ENCODE results near the gene LRSAM1. TPM values are rescaled to one million over a fixed set of nuclear protein-coding genes. Genes with fewer than 3 reads are reported as not detected.
A peak's percentile ranks its signal among the peaks of the same experiment; 100 is the strongest.

LRSAM1 gene
- total and polyA plus RNA-seq, 2 of the 8 experiments (the other 6 are each of a cell fraction or from before 2014, with no cell fraction given): 9.7 to 18.3 TPM

GRCh38 chr9:127451608-127451857 is 223 bp downstream of the LRSAM1 start:
- Histone ChIP-seq H2AK5ac (ENCODE audit: low read depth, low read length) (no peak overlapping the region), H3K14ac (ENCODE audit: insufficient read length) (no peak overlapping the region), H3K4me2 (ENCODE audit: insufficient read depth in 1 of 2, low read depth in 2 of 2, low read length in 2 of 2) (peak overlapping the region; percentile 95 to 100), H3K36me3 (ENCODE audit: control insufficient read depth in 2 of 4, insufficient read depth in 4 of 4, low read length in 3 of 4) (peaks cover 34 to 45% (median 38%) of the 10 kb centered on the region in 4 experiments), H3K9ac (replicated peaks in 1 of 4; ENCODE audit: extremely low read depth in 1 of 4, low read depth in 3 of 4, low read length in 3 of 4) (peak overlapping the region in 3 of 4 experiments; percentile 63 to 98 (median 97); a peak in 6 of 7 replicates), H3K79me1 (ENCODE audit: low read depth, low read length) (peaks cover 7% of the 10 kb centered on the region; the same call in 1 of the 2 replicates), H2BK15ac (ENCODE audit: low read length) (no peak overlapping the region), H3K18ac (ENCODE audit: extremely low read depth, low read length) (peak overlapping the region; percentile 85), H3K23ac (ENCODE audit: insufficient read length) (no peak overlapping the region), H4K20me1 (replicated peaks in 1 of 2; ENCODE audit: control insufficient read depth in 1 of 2, insufficient read depth in 2 of 2, low read length in 2 of 2) (peaks cover 19 to 28% of the 10 kb centered on the region in 2 experiments), H3K4ac (replicated peaks; ENCODE audit: insufficient read length, low read depth, low read length) (no peak overlapping the region), H3K79me2 (ENCODE audit: control insufficient read depth in 1 of 2, insufficient read depth in 2 of 2, low read length in 2 of 2) (peaks cover 17 to 38% of the 10 kb centered on the region in 2 experiments), H3K9me3 (ENCODE audit: insufficient read depth in 2 of 2, low read depth in 1 of 2, low read length in 1 of 2) (no peaks in the 10 kb centered on the region), H4K91ac (replicated peaks; ENCODE audit: insufficient read length, low read length) (no peak overlapping the region), H3K4me1 (replicated peaks in 1 of 4; ENCODE audit: control insufficient read depth in 3 of 4, insufficient read depth in 4 of 4, low read length in 3 of 4) (peaks cover 0 to 6% (median 4%) of the 10 kb centered on the region in 4 experiments; a peak in 4 of 7 replicates), H2BK20ac (ENCODE audit: low read length) (no peak overlapping the region), H4K8ac (ENCODE audit: extremely low read depth, insufficient read depth, low read length) (no peak overlapping the region), H3K56ac (replicated peaks; ENCODE audit: insufficient read length, low read depth, low read length) (peak overlapping the region; percentile 85), H2BK5ac (ENCODE audit: low read depth, low read length) (peak overlapping the region; percentile 84), H2BK120ac (replicated peaks; ENCODE audit: low read depth, low read length) (no peak overlapping the region), H3K23me2 (ENCODE audit: low read depth, low read length) (peaks cover 19% of the 10 kb centered on the region), H2BK12ac (ENCODE audit: low read depth, low read length) (no peak overlapping the region), H4K5ac (ENCODE audit: insufficient read length, low read depth, low read length) (peak overlapping the region; percentile 75), H3K27me3 (replicated peaks in 1 of 4; ENCODE audit: control insufficient read depth in 3 of 4, extremely low read depth in 1 of 4, insufficient read depth in 3 of 4, low read length in 3 of 4) (no peaks in the 10 kb centered on the region), H3K4me3 (ENCODE audit: extremely low read depth in 1 of 4, insufficient read depth in 2 of 4, low read depth in 3 of 4, low read length in 4 of 4) (peak overlapping the region; percentile 85 to 99 (median 88)), H2AFZ (ENCODE audit: low read length) (peak overlapping the region; percentile 57; the same call in 1 of the 2 replicates), H3K27ac (ENCODE audit: low read depth, low read length) (peak overlapping the region; percentile 32; the same call in 1 of the 2 replicates)
- TF ChIP-seq ASH2L (IDR thresholded peaks at IDR 0.05; ENCODE audit: low read length) (peak; percentile 47), SIX5 (IDR thresholded peaks at IDR 0.05; ENCODE audit: low read depth, low read length) (no peak)
- POLR2A ChIA-PET (ENCODE audit: partially characterized antibody): interaction anchor here (0.5 to 9.0 kb wide), 69 partner anchors 11 to 431 kb away, joined by 3 to 125 read pairs (median 5); partner anchors contain the start of genes PTRH1, SLC2A8, TOR2A and TTC16
- WGBS, 2 experiments (ENCODE audit: extremely low coverage in 1 of 2, insufficient coverage in 1 of 2, insufficient read length in 1 of 2, insufficient replicate concordance in 2 of 2, low coverage in 1 of 2, low lambda C conversion rate in 2 of 2, missing lambda C conversion rate in 1 of 2): 4% methylated on average over 3 of the region's 14 CpGs; no CpG with 5 or more reads in 1 of the 2 experiments
- DNase-seq (ENCODE audit: low read depth in 1 of 2, low spot score in 2 of 2): no peak
- no peak for FAIRE-seq
- CTCF ChIA-PET (ENCODE audit: partially characterized antibody): interaction anchor here (0.7 kb wide), 1 partner anchor 592 kb away, joined by 3 read pairs; no protein-coding TSS in a partner anchor

All from H1 (cell line).